ENCODE measurements around the gene TRABD2B. TPM values are rescaled to one million over a fixed set of nuclear protein-coding genes. Genes with fewer than 3 reads are reported as not detected.

TRABD2B gene
- total RNA-seq, 2 experiments from 2014 or later: not detected

DNA sequence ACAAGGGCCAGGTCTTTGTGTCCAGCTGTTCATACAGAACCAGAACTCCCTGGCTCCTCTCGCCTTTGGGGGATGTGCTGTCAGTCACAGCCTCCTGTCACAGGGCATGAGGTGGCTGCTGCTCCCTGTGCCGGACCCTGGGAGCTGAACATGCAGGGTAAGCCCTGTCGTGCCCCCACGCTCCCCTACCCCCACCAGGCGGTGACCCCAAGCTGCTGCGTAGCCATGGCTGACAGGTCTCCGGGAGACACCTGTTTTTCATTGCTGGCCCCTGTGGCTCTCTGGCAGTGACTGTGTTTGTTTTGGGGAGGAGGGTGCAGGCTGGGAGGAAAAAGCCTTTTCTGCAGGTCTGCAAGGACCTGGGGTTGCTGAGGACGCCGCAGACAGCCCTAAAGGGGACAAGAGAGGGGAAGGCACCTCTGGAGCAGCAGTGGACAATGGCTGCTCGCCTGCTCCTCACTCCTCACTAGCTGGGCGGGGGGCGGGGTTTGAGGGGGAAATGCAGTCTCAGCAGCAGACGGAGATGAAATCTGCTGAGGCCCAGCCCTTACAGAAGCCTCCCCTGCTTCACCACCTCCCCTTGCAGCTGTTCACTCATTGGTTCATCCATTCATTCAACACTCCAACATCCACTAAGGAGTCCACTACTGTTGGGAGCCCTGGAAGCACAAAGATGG lies 81.4 kb downstream of the TRABD2B start:
- ChIA-PET CTCF (no interaction called here), POLR2A (no interaction called here)

DNA sequence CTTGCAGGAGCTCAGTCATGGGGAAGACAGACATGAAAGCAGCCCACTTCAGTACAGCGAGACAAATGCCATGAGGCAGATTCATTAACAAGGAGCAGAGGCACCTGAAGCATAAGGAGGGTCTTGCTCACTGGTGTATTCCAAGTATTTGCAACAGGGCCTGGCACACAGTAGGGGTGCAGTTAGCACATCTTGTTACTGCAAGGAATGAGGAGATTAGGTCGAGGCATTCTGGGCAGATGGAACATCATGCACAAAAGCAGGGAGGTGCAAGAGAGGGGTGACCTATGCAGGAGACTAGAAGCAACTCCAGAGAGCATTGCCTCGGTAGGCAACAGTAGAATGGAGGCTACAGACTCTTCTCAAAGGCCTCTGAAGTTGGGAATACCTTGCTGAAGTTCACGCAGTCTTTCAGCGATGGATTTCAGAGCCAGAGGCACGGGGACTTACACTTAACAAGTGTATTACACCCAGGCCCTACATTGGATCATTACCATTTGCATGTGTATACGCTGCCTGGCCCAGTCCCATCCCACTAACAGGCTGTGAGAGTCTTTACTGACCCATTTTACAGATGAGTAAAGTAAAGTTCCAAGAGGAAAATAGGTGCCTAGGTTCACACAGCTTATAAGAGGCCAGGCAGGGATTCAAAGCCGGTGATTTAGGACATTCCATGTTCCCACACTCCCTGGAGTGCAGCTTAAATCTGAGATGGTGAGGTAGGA lies 82.1 kb downstream of the TRABD2B start:
- POLR2A ChIA-PET: no interaction called here
- CTCF ChIA-PET: no interaction called here

DNA sequence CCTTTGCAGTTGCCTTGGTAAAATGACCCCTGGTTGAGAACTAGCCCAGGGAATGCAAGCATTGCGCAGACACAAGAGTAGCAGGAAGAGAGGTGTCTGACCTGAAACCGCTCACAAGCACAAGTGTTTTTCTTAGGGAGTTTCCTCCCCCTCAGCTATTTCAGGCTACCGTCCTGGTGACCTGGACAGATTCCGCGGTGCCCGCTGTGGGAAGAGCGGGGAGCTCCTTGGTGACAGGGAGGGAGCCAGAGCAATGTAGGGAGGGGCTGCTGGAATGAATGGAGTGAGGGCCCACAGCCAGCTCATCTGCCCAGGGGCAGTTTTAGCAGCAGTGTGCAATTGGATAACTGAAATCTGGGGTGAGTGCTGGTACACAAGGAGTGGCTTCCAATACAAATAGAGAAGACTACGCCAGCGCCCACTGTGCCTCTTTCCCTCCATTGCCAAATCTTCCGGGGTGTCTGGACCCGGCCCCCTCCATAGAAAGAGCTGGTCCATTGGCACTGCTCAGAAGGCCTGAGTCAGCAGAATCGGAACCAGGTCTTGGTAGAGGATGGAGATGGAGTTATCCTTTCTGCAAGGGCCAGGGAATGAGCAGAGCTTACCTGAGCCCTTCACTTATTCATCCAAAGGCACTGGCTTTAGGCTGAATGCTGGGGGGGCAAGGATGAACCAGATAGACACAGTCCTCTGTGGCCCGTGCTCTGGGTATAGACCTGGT lies 82.8 kb downstream of the TRABD2B start:
- ChIA-PET CTCF (no interaction called here), POLR2A (no interaction called here)

DNA sequence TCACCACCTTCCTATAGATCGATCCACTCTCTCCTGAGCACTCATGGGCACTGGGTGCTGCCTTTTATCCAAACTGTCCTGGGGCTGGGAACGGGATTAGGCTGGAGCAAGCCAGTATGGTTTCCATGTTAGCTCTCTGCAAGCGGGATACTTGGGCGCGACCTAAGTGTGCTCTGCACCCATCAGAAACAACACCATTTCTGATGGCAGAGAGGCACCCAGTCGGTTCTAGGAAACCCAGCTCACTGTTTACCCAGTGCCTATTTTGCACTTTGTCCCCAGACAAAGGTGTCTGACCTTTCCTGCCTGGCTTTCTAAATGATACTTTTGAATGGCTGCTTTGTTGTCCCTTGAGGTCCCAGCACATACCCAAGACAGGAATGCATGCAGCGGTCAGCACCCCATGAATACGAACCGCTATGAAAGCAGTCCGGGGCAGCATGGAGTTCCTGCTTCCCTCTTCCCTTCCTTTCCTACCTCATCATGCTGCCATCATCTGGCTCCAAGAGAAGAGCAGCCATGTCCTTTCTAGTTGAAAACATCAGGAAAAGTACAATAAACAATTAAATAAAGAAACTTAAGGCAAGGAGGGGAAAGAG lies 83.9 kb downstream of the TRABD2B start:
- CTCF ChIA-PET: no interaction called here
- POLR2A ChIA-PET: no interaction called here

DNA sequence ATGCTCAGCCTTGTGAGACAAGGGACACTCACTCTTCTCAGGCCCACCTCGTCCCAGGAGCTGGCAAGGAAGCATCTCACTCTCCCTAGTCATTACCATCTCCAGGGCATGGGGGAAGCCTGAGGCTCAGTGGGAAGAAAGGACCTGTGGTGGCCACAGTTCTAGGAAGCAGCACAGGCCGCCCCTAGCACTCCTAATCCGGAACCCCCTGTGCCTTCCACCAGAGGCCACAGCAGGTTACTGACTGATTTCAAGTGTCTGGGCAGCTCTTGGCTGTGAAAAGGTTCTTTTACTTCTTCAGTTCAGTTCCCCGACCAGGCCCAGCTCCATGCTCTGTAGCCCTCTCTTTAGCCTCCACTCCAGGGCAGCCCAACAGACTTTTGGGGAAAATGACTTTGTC lies 84.4 kb downstream of the TRABD2B start:
- POLR2A ChIA-PET: no interaction called here
- CTCF ChIA-PET: no interaction called here

DNA sequence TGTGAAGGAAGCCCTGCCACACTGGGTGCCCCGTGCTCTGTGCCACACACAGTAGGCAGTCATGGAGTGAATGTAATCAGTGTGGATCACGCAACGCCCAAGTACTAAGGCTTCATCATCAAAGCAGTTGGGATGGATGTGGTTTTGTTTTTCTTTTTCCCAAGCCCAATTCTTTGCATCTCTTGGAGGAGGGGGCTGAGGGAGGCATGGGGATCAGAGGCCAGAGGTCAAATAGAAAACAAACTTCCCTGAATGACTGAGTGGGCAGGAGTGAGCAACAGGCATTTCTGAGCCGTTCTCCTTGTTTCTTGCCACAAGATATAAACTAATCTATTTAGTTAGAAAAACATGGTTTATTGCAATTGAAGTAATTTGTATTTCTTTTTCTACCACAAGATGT lies 85.3 kb downstream of the TRABD2B start:
- CTCF ChIA-PET: no interaction called here
- POLR2A ChIA-PET: no interaction called here

DNA sequence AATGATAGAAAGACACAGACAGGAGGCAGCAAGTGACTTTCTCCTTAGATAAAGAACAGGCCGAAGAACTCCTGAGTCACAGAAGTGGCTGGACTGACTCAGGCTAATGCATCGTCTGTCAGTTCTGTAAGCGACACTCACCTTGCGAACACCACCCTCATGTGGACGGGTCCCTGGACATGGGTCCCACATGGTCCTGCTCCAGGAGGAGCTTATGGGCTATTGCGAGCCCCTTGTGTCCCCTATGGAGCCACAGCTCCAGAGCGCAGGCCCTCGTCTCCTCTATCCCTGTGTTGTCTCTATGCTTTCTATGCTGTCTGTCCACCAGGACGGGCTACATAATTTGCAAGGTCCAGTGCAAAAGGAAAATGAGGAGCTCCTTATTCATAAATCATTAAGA lies 85.8 kb downstream of the TRABD2B start:
- ChIA-PET POLR2A (no interaction called here), CTCF (no interaction called here)

DNA sequence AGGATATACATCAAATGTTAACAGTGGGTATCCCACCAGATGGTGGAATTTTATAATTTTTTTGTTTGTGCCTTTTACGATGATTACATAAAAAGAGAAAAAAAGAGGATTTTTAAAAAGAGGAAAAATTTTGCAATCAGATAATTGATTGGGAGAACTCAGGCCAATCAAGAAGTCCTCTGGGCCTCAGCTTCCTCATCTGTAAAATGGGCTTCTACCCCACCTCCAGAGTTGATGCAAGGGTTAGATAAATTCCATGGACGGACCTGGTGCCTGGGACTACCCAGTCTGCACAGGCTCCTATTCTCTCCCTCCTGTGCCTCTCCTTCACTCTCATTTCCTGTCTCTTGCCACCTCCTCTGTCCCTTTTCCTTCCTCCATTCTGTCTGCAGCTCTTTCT lies 88.9 kb downstream of the TRABD2B start:
- CTCF ChIA-PET: no interaction called here

DNA sequence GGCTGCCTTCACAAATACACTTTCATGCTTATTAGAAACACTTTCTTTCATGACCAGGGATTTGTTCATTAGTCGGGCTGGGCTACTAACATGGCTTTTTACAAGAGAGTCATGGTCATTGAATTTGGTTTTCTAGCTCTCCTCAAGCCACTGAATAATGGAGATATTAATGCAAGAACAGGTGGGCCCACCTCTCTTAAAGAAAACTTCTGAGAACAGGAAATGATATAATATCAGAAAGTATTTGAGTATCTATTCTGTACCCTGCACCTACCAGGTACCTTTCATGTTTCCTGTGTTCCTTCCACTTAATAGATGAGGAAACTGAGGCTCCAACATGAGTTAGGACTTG lies 90.0 kb downstream of the TRABD2B start:
- ChIA-PET POLR2A (no interaction called here), CTCF (no interaction called here)

More for the DNA sequence above, 88.9 kb downstream of the TRABD2B start:
- POLR2A ChIA-PET: no interaction called here

DNA sequence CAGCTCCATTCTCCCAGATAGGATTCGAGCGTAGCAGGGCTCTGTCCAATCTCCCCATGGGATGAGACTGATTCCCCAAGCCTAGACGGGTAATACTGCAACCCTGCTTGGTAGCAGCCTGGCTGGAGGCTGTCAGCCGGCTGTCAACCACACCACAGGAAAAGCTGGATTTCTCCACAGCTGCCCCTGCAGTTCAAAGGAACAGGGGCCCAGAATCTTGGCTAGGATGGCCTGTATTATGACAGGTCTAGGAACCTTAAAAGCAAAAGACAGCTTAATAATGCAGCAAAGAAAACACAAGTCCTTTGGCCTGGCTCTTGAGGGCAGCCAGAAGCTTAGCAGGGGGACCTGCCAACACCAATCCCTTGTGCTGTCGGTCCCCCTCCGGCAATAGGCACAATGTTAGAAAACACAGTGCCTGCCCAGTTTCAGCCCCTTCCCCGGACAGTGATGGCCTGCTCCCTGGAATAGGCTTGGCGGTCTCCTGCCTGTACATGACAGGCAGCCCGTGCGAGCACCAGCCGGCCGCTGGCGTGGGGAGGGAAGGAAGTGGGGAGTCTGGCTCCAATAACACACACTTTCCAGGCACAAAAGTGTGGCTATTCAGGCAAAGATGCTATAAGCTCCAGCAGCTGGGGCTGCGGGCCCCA lies 90.5 kb downstream of the TRABD2B start:
- POLR2A ChIA-PET: no interaction called here
- CTCF ChIA-PET: no interaction called here

DNA sequence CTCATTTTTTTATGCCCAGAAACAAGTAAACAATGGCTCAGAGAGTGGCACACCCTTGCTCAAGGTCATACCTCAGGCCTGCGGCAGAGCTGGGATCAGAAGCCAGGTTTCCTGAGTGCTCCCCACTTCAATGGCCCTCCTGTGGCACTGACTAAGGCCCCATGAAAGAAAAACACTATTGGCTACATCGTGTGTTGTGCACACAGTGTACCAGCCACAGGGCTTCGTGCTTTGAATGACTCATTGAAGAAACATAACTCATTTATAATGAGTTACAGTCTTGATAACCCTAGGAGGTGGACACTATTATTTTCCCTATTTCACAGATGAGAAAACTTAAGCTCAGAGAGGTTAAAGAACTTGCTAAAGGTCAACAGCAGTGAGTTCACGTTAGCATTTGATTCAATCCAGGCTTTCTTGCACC lies 91.2 kb downstream of the TRABD2B start:
- CTCF ChIA-PET: no interaction called here
- POLR2A ChIA-PET: no interaction called here

DNA sequence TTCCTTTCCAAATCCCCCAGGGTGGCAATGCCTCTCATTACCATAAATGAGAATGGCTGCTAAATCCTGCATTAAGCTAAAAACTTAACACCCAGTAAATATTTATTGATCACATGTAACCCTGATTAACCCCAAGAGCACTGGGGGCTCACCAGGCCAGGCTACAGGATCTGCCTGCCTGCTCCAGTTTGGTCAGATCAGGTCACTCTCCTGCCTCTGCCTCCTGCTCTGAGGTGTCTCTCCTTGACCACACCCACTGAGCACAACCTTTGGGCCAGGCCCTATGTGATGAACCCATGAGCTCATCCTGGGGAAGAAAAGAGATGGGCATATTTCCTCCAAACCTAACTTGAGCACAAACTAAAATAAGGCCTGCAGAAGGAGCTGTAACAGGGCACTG lies 93.5 kb downstream of the TRABD2B start:
- ChIA-PET POLR2A (no interaction called here), CTCF (no interaction called here)

DNA sequence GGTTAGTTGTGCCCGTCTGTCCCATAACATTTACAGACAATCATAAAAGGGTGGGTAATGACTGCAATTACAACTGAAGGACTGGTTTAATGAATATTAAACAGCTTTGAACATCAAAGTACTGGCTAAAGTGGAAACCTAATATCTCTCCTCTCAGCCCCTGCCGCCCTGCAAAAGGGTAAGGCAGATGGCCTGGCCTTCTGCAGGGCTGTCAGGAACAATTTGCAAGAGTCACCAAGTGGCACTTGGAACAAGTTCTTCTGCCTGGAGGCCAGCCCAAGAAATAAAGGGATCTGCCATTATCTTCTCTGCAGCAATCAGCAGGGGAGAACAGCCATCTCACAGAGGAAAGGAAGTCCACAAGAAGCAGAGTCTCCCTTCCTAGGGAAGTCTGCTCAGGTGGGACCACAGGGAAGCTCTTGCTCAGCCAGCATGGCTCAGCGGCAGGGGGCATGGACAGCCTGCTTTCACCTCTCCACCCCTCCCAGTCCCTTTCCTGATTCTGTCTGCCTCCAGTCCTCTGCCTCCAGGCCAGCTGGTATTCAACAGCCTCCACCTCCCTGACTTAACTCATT lies 96.1 kb downstream of the TRABD2B start:
- CTCF ChIA-PET: no interaction called here

DNA sequence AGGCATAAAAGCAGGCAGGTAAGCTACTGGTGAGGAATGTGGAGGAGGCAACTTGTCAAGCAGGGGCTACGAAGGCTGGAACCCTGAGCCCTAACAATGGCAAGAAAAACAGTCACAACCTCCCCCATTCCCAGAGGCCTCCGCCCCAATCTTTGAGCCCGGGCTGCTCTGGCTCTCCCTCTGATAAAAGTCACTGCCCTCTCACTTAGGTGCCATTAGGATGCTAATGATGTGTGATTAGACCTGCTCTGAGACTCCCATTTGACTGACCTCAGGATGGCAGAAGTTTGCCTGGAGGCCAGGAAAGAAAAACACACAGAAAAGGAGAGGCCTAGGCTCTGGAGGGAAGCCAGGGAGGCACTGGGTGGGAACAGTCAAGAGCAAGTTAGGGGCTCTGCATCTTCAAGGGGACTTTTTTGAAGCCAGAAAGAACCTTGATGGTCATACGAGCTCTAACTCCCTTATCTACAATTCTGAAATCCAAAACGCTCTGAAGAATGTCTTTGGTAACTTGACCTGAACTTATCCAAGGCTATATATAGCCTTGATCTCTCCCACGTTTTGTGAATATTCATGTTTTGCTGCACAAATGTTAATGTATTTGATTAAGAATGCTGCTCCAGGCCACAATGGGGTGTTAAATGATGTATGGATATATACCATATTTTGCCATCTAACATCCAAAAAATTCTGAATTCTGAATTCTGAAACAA lies 98.9 kb downstream of the TRABD2B start:
- CTCF ChIA-PET: no interaction called here
- POLR2A ChIA-PET: no interaction called here

More for the DNA sequence above, 96.1 kb downstream of the TRABD2B start:
- POLR2A ChIA-PET: no interaction called here

DNA sequence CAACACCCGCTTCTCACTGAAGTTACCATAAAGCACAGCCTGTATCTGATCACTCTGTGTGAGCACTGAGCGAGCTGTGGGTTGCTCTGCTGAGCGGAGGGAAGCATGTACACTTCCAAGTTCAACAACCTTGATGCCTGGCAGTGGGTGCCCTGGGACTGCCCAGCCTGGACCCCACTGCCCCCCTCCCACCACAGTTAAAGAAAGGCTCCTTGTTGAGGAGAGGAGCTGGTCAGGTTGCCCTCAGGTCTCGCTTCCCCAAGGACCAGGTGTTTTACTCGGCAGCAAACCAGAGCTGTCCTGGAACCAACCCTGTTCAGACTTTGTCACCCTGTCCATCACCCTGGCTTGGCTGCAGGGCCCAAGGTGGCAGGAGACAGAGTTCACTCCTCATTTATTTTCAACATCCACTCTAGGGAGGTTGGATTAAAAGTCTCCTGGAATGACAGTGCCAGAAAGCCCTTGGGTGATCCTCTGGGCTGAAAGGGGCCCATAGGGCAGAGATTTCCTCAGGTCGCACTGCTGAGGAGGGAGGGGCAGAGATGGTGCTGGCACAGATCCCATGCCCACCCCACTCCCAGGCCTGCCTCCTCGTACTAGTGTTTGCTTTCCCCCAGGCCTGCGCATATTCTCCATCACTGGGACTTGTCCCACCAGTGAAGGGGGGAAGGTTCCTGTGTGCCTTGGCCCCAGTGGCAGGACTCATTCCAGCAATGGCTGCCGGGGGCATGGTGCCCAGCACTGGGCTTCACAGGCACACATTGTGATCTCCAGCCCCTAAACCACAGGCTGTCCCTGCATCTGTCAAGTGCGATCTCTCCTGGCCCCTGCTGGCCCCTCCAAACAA lies 101.7 kb downstream of the TRABD2B start:
- POLR2A ChIA-PET: no interaction called here
- CTCF ChIA-PET: no interaction called here

DNA sequence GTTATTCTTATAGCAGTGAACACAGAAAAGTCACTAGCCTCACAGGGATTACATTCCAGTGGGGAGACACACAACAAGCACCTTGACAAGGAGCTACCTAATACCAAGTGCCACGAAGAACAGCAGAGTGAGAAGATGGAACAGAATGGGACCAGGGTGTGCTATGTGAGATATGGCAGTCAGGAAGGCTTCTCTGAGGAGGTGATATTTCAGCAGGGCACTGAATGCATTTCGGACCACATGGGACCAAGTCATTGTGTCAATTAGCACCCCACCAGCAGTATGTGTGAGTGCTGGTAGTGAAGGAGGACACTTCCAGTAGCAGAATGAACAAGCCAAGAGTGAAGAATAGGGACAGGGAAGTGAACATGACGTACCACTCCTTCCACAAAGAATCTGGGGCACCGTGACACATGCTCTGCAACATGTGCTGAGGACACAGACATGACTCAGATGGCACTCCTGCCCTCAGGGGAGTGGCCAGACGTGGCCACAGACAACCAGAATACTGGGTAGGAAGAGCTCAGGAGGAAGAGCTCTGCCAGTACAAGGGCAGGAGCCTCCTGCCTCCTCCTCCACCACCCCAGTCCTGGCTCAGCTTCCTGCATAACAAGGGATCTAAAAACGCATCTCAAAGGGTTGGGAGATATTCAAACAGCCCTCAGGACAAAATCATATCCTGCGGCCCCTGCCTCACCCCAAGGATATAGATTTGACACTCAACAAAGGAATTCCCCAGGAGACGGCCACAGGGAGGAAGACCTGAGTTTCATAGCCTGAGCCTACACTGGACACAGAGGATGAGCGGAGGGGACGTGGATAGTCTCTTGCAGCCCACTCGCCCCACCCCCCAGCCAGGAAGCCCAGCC lies 102.5 kb downstream of the TRABD2B start:
- CTCF ChIA-PET: no interaction called here
- POLR2A ChIA-PET: no interaction called here

DNA sequence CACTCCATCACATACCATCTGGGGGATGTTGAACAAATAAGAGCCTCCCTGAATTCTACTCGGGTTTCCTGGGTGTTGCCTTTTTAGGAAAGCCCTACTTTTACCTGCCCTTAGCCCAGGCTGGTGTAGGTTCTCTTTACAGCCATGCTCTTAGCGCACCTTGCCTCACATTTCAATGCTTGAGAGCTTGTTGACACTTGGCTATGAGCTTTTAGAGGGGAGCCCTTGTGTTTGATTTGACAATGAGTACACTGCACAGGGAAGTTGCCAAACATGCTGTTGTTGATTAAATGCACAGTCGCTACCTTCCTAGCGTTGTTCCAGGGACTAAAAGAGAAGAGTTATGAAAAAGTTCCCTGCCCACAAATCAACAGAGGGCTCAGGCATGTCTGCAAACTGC lies 103.8 kb downstream of the TRABD2B start:
- ChIA-PET POLR2A (no interaction called here), CTCF (no interaction called here)

DNA sequence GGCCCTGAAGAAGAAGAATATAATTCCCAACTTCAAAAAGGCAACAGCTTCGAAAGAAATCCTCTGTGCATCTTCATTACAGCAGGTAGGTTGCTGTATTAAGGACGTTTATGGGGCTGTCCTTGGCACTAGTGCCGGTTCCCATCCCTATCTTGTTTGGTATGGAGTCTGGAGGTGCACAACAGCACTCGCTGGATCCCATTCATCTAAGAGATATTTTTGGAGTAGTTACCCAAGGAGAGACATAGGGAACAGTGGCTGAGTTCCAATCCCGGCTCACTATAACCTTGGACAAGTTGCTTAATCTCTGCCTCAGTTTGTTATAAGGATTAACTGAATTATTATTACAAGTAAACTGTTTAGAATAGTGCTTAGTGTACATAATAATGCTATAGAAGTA lies 106.4 kb downstream of the TRABD2B start:
- CTCF ChIA-PET: no interaction called here
- POLR2A ChIA-PET: no interaction called here

Data from activated CD8-positive, alpha-beta memory T cell treated with anti-CD3 and anti-CD28 coated beads for 36 hours (primary cell).